Measurements from ENCODE around the gene CLPSL2.

- TF ChIP-seq, protein P1, sequence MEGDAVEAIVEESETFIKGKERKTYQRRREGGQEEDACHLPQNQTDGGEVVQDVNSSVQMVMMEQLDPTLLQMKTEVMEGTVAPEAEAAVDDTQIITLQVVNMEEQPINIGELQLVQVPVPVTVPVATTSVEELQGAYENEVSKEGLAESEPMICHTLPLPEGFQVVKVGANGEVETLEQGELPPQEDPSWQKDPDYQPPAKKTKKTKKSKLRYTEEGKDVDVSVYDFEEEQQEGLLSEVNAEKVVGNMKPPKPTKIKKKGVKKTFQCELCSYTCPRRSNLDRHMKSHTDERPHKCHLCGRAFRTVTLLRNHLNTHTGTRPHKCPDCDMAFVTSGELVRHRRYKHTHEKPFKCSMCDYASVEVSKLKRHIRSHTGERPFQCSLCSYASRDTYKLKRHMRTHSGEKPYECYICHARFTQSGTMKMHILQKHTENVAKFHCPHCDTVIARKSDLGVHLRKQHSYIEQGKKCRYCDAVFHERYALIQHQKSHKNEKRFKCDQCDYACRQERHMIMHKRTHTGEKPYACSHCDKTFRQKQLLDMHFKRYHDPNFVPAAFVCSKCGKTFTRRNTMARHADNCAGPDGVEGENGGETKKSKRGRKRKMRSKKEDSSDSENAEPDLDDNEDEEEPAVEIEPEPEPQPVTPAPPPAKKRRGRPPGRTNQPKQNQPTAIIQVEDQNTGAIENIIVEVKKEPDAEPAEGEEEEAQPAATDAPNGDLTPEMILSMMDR (IDR thresholded peaks at IDR 0.05; ENCODE audit: low read length) = no peak
- no peak for TF ChIP-seq EZH2 (optimal IDR thresholded peaks at IDR 0.05; ENCODE audit: low read depth, low read length)
- TF ChIP-seq EZH2phosphoT487 (IDR thresholded peaks at IDR 0.05; ENCODE audit: low read length) = no peak
These were observed 33.6 kb upstream of the CLPSL2 start for GRCh38 chr6:35742842-35743241.

Data from MM.1S (cell line).